ENCODE measurements around the gene ZNF692.

The ZNF692 gene

DNA sequence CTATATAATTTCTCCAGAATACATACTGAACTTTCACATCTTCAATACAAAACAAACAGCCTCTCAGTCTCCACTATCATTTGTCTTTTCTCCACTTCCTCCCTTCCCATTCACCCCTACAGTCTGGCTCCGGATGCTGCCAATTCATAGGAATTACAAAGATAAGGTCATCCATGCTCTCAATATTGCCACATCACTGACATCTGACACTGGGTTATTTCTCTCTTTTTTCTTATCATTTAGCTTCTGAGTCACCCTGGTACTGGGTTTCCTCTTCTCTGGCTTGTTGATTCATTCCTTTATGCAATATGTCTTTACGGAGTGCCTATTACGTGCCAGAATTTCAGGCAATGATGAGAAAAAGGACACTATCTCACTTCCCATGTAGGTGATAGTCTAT lies 30.0 kb downstream of the ZNF692 start:
- in situ Hi-C loops (cut with HindIII; ENCODE audit: low sequenced_read_pairs) = no loop called here

DNA sequence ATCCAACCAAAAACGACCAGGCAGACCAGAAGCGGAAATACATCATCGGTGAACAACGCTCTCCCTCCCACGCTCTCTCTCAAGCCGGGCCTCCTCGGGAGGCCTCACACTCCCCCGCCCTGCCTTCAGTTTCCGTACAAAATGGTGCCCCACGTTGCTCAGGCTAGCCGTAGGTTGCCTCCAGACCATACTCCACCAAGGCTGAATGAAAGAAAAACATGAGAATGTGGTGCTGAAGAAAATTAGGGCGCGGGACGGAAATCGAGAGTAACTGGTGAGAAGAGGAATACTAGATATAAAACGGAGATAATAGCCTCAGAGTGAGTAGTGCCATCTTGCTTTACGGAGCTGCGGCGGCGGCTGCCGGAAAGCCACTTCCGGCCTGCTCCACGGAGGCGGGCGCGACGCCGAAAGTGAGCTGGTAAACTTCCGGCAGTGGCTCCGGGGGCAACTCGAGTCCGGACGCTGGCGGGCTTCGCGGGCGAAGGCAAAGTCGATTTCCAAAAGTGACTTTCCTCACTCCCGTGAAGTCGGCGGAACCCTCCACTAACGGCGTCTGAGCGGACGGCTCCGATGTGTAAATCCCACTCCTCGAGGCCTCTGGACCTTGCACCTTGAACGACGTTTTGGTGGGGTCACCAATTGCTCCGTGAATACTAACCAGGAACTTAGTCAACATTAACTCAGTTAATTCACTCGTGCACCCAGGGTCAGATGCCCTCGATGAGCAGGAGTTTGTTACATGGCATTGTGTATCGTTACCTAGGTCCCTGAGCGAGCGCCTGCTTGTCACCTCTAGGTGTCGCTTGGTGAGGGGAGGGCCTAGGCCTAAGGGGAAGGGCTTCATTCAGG lies 32.8 kb downstream of the ZNF692 start, which contains the start of gene SH3BP5L:
TSS of gene SH3BP5L (minus strand) at position 7 of the 852 bp plus-strand sequence. CDS start 980 bp downstream, outside the sequence.
- in situ Hi-C loops (cut with HindIII; ENCODE audit: low sequenced_read_pairs) = no loop called here

DNA sequence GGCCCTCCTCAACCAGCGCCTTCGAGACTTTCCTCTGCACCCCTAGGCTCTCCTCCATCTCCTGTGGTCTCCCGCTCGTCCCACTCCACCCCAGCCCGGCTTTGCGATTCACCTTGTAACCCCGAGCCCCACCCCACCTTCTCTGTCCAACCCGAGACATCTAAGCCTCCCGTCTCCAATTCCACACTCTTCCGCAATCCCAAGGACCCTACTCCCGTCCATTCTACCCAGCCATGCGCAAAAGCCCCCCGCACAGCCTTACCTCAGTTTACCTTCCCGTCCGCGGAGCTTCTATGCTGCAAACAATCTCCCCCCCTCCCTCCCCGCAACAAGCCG lies 33.3 kb downstream of the ZNF692 start:
- in situ Hi-C loops (cut with HindIII; ENCODE audit: low sequenced_read_pairs) = no loop called here

DNA sequence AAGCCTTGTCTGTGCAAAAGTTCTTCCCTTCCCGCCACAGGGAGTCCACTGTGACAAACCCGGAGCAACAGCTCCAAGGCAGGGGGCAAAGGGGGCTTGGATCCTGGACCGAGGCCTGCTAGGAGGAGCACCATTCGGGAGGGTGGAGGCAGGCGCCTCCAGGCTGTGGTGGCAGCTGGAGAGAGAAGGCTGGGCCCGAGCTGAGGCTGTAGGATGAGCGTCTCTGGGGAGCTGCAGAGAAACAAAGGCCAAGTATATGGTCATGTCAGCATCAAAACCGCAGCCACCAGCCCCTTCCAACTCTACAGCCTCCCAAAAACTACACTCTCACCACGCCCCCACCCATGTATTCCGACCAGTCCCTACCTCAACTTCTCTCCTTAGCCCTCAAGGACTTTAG lies 33.7 kb downstream of the ZNF692 start:
- in situ Hi-C loops (cut with HindIII; ENCODE audit: low sequenced_read_pairs) = no loop called here

DNA sequence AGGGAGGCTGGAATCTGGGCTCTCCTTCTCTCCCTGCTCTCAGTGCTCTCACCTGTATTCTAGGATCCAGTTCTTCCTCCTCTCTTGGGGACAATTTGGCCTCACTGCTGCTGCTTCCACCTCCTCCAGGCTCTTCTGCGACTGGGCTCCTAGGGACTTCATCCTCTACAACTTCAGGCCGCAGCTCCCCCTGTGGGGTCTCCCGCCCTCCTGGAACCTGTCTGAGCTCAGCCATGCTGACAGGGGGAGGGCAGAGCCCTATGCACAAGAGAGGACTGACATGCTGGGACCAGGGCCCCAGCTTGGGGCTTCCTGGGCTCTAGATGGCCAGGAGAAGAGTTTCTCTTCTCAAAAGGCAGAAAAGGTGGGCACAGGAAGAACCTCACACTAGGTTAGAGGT lies 34.2 kb downstream of the ZNF692 start:
- in situ Hi-C loops (cut with HindIII; ENCODE audit: low sequenced_read_pairs) = no loop called here

DNA sequence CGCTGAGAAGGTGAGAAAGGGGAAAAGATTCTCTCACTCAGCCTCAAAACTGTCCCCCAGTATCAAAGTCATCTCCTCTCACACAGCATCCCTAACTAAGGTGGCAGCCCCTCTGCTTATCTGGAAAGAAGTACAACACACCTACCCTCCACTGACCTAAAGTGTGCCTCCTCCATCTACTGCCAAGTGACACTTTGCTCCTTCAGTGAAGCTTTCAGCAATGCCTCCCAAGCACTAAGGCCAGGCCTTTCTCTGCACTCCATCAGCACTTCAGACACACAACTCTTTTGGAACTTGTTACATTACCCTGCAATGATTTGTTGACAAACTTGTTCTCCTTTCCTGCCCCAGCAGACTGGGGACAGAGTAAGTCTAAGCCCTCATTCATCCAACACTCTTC lies 34.6 kb downstream of the ZNF692 start:
- in situ Hi-C loops (cut with HindIII; ENCODE audit: low sequenced_read_pairs) = no loop called here

DNA sequence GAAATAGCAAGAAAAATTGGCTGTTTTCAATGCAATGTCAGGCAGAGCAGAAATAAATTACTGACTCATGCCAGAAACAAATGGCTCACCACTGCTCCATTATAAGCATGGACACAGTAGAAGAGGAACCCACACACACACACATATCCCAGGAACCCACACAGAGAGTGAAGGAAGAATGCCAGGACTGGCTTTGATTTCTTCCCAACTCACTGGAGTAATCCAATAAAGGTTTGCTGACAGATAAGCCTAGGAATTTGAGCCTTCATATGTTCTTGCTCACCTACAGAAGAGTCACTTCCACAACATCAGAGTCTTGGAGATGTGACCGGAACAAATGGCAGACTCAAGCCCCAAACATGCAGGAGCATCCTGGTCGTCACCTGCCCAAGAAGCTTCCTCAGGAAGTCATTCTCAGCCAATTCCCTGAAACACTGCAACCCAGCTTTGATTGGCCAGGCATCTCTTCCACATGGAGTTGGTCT lies 35.3 kb downstream of the ZNF692 start:
- in situ Hi-C loops (cut with HindIII; ENCODE audit: low sequenced_read_pairs) = no loop called here

DNA sequence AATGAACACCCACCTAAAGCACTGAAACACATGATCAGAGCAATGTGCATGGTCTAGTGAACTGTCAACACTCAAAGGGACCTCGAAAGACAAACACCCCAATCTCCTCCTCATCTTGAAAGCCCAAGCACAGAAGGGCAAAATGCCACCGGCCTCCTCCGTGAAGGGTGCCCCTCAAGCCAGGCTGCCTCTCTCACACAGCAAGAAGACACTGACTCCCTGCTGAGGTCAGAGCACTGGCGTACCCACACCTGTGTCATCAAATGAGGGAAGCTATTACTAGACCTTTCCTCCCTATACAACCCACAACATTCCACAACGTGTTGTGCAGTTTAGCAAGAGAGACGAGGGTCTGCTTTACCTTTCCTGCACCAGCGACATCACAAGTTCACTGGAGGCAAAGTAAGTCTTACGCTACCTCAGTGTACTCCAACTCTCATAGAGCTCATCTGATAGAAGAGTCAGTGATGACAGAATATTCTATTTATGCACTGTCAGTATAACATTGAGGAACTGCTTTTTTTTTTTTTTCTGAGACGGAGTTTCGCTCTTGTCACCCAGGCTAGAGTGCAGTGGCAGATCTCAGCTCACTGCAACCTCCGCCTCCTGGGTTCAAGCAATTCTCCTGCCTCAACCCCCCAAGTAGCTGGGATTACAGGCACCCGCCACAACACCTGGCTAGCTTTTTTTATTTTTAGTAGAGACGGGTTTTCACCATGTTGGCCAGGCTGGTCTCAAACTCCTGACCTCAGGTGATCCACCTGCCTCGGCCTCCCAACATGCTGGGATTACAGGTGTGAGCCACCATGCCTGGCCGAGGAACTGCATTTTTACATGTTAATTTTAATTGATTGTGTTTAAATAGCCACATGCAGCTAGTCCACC lies 36.5 kb downstream of the ZNF692 start:
- in situ Hi-C loops (cut with HindIII; ENCODE audit: low sequenced_read_pairs) = no loop called here

DNA sequence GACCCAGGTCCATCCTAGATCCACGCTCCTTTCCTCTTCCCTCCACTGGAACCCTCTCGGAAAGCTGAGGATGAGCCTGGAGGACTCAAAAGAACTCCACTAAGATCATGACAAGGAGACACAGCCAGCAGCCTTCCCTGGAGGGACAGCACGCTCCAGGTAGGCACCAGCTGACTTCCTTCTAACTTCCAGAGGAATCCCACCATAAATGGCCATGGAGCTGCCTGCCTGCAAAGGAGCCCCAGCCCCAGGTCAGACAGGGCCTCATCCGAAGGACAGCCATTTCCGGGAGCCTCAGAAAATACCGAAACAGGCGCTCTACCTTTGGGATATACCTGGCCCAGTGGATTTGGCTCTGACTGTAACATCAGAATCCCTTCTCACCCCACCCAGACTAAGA lies 37.2 kb downstream of the ZNF692 start:
- in situ Hi-C loops (cut with HindIII; ENCODE audit: low sequenced_read_pairs) = no loop called here

DNA sequence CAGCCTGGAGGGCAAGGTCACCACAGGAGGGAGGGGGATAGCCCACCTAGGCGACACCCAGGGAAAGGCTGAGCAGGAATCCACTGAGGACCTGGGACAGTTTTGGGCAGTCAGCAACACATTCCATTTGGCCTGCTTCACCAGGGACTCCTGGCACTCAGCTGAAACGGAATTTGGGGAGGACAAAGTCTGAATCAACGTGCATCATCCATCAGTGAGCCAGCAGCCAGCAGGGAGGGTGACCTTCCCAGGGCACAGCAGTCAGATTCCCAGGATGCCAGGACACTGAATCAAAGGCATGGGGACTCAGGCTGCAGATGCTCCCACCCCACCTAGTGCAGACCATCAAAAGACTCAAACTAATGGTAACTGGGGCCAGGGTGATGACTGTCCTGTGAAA lies 37.8 kb downstream of the ZNF692 start:
- in situ Hi-C loops (cut with HindIII; ENCODE audit: low sequenced_read_pairs) = no loop called here

DNA sequence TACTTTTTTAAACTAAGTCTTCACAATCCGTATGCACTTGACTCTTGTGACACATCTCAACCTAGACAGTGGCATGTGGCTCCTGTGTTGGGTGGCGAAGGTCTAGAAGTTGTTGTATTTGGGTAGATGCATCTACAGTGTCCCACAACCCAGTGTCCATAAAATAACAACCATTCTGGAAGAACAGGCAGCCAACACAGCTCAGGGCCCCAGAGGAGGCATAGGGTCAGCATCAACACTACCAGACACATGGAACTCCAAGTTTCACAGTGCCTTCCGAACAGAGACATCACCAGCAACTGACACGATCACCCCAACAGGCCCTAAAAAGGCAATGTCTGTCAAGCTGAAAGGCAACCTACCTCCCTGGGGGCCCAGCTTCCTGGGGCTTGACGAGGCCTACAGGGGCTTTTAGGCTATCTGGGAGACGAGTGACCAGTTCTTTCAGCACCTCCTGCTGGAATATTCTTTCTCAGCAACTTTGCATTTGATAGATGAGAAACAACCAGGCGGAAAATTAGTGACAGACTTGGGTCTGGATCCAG lies 38.8 kb downstream of the ZNF692 start:
- in situ Hi-C loops (cut with HindIII; ENCODE audit: low sequenced_read_pairs) = no loop called here

DNA sequence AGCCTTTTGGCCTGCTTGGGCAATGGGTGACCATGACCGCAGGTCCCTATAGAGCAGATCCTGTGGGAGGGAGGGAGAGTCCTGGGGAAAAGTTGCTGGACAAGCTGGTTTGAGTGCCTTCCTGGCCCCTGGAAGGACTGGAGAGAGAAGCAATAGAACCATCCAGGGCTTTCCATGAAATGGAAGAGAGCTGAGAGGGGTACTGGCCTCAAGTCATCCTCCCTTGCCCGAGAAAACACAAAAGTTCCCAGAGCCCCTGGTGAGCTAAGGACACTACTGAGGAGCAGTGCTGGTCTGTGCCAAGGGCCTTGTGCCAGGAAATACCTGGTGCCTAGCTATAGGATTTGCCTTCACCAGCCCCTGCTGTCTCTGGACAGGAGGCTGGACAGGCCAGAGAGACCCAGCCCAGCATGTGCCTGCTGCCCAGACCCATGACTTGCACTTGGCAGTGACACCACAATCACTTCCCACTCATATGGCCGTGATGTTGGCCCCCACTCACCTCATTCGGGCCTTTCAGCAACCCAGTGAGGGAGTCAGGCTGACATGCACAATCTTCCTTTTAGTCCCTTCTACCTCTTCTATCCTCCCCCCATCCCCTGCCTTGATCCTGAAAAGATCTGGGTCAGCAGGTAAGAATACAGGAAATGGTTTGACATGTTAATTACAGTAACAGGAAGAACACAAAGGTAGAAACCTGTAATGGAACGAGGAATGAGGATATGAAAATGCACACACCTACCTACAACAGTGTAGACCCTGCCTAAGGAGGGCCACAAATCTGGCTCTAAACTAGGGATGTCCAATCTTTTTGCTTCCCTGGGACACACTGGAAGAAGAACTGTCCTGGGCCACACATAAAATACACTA lies 40.1 kb downstream of the ZNF692 start:
- in situ Hi-C loops (cut with HindIII; ENCODE audit: low sequenced_read_pairs) = no loop called here

DNA sequence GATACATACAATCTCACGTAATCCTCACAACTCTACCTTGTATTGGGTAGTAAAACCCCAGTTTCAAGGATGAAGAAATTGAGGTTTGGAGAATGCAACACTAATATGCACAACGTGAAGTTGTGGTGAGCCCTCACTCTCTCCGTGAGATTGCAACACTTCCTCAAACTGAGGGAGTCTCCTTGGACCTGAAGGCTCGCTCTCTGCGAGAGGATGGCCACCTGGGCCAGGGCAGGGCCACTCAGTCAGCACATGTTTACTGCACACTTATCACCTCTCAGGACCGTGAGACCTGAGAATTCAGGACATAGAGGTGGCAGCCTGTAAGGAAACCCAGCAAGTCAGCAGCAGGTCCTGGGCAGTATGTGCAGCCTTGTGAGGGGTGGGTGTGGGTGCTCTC lies 41.8 kb downstream of the ZNF692 start:
- in situ Hi-C loops (cut with HindIII; ENCODE audit: low sequenced_read_pairs) = no loop called here

DNA sequence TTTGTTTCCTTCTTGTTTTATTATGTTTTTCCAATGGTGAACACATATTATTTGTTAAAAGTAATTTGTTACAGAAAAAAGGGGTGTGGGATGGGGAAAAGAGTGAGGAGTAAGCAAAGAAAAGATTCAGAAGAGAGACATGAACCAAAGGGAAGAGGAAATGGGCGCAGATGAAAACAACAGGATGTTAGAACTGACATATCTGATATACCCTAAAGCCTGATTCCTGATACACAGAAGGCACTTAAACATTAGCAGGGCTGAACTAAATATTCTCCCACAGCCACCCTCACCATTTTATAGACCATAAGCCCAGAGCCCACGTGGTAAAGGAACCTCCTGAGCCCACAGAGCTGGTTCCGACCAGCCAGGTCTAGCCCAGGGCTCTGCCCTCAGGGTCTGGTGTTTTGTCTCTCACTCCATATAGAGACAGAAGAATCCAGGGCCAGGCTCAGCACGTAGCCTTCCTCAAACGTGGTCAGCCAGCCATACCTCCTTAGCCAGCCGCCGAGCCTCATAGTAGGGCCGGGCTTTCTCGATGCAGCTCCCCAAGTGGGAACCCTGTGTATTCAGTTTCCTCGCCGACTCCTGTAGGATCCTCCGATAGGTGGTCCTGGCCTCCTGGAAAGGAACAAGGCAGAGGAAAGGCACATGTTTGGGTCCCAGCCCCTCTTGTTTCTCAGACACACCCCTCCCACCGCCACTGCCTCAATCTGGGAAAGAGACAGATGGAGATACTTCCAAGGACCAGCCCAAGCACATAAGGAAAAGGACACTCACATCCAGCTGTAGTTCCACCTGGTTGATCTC lies 42.6 kb downstream of the ZNF692 start:
- in situ Hi-C loops (cut with HindIII; ENCODE audit: low sequenced_read_pairs) = no loop called here

DNA sequence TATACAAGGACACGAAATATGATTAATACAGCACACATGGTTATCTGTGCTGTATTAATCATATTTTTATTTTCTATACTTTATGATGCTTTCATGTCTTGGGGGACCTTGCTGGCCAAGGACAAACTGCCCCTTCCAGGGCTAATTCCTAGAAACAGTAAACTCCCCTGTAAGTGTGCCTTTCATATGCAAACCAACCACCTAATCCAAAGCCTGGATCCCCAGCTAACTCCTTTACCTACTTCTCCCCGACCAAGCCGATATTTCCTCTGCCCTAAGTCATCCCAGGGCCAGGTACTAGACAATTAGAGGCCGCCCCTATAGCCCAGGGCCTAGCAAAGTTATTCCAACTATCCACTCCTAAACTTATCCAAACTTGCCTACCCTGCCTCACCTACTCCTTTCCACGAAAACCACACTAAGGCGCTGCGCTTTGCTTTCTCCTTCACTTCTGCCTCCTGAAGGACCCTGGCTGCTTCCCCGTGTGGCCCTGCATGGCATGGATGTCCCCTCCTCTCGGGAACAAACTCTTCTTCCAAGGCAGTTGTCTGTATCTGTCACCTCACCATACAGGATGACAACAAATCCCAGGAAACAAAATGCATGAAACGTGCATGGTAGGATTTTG lies 43.4 kb downstream of the ZNF692 start:
- in situ Hi-C loops (cut with HindIII; ENCODE audit: low sequenced_read_pairs) = no loop called here

DNA sequence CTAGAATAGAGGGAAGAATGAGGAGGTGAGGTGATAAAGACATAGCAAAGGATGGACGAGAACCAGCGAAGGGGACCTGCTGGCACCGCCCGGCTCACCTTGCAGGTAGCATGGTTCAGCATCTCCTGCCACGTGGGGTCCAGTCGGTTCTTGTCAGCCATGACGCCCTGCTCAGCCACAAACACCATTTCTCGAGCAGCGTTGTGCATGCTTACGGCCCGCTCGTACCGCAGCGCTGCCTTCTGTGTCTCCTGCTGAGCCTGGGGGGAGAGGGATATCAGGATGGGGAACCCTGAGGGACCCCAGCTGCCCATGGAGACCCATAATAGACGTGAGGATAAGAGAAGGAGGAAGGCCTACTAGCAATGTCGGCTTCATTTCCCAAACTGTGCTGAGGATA lies 44.5 kb downstream of the ZNF692 start:
- in situ Hi-C loops (cut with HindIII; ENCODE audit: low sequenced_read_pairs) = no loop called here

DNA sequence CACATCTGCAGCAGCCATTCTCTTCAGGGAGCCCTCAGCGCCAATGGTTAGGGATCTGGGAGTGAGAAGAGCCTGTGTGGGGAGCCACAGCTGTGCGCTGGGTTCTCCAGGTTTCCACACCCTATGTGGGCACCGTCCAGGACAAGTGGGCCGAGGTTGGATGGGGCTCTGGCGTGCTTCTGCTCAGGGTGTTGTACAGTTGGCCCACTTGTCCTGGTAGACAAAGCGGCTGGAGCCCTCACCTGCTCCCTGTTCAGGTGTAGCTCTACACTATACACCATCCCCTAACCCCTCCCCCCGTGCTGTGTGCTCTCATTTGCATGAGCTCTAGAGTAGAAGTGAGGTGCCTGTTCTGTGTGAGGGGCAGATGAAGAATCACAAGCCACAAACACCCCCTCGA lies 45.3 kb downstream of the ZNF692 start:
- in situ Hi-C loops (cut with HindIII; ENCODE audit: low sequenced_read_pairs) = no loop called here

DNA sequence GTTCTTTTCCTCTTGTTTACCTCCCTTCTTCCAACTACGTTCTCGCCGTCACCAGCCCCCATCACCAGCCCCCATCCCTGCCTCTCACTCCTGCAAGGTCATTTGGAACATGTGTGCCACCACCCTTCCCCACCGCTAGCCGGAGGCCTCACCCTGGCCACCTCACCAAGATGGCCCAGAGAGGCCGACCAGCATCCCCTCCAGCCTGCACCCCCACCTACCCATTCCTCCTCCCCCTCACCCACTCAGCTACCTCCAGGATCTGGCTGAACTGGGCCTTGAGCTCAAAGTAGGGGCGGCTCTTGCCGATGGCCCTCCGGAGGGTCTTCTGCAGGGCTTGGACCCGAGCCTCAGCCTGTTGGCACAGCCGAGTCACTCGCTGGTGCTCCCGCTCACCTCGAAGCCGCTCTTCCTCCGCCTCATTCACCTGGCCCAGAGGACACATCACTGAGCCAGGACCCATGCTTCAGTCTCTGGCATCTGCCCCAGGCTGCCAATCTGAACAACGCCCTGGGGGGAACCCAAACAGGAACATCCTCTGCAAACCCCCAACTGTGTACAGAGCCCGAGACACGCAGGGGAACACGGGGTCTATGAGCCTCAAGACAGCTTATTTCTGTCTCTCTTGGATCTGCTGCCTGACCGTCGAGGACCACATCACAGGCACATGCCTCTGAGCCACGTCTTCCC lies 46.0 kb downstream of the ZNF692 start:
- in situ Hi-C loops (cut with HindIII; ENCODE audit: low sequenced_read_pairs) = no loop called here

Data from DLD1 (cell line).